Measurements from ENCODE around the gene CACUL1.

- TF ChIP-seq EZH2 (IDR thresholded peaks at IDR 0.05; ENCODE audit: low read depth) (no peak), CTCF (conservative IDR thresholded peaks at IDR 0.05) (no peak)
These were observed 16.4 kb downstream of the CACUL1 start for GRCh38 chr10:118738406-118738805.

All from PC-9 (cell line).